Nephron (organoid): ENCODE data around the gene KIF21A.

ENCODE experiments used
- H3K27ac Mint-ChIP-seq, 3 experiments: 2 replicates each; pipeline ENCODE4 v1.8.0; 2020; ENCODE audit warnings: mixed read lengths in 3 of 3, mild to moderate bottlenecking in 2 of 3, moderate library complexity in 1 of 3
- H3K27me3 Mint-ChIP-seq: 2 replicates; pipeline ENCODE4 v1.8.0; 2021; ENCODE audit warnings: low read depth, mild to moderate bottlenecking, moderate library complexity, mixed read lengths
- H3K36me3 Mint-ChIP-seq: 2 replicates; pipeline ENCODE4 v1.8.0; 2020; ENCODE audit warnings: low read depth, mixed read lengths
- H3K4me1 Mint-ChIP-seq: 2 replicates; pipeline ENCODE4 v1.8.0; 2020; ENCODE audit warnings: mixed read lengths
- H3K4me3 Mint-ChIP-seq, 3 experiments: 2 replicates each; pipeline ENCODE4 v1.8.0; 2020; ENCODE audit warnings: mild to moderate bottlenecking in 3 of 3, mixed read lengths in 3 of 3, moderate library complexity in 2 of 3
- H3K9me3 Mint-ChIP-seq: 2 replicates; pipeline ENCODE4 v1.8.0; 2020; ENCODE audit warnings: mixed read lengths
- CTCF ChIP-seq, 3 experiments: fragments of 200-600 bp; sonication (generic); IDR thresholded peaks; one replicate each; pipeline ENCODE4 v1.5.0; 2021; ENCODE audit warnings: antibody characterized with exemption in 3 of 3; ENCODE audit not compliant: unreplicated experiment in 3 of 3

Gene KIF21A

GRCh38 chr12:39443081-39443928 is at the start of gene KIF21A:
KIF21A (minus strand) TSS chr12:39443120; CDS start chr12:39442970, 150 bp downstream.
- Mint-ChIP-seq H3K27ac (peak within 1 kb of the TSS; percentile 85 to 94 (median 91)), H3K4me1 (peaks cover 10% of the 10 kb centered on the region), H3K36me3 (no peaks in the 10 kb centered on the region), H3K27me3 (peaks cover 24% of the 10 kb centered on the region), H3K4me3 (peak within 1 kb of the TSS; percentile 87 to 93 (median 88)), H3K9me3 (no peaks in the 10 kb centered on the region)
- peak; percentile 78 to 87 (median 80) for TF ChIP-seq CTCF (IDR thresholded peaks at IDR 0.05; ENCODE audit: unreplicated experiment in 3 of 3)

- TF ChIP-seq CTCF (IDR thresholded peaks at IDR 0.05; ENCODE audit: unreplicated experiment in 3 of 3), result no peak
- H3K4me3 Mint-ChIP-seq, result no peak overlapping the region
Measured at GRCh38 chr12:39490500-39491282, 47.8 kb upstream of the KIF21A start.

GRCh38 chr12:39483597-39483996 is 40.7 kb upstream of the KIF21A start:
- no peaks in the 10 kb centered on the region for H3K36me3 Mint-ChIP-seq
- H3K27ac Mint-ChIP-seq, result no peak overlapping the region
- TF ChIP-seq CTCF (IDR thresholded peaks at IDR 0.05; ENCODE audit: unreplicated experiment in 3 of 3), result no peak
- H3K27me3 Mint-ChIP-seq, result no peaks in the 10 kb centered on the region
- H3K4me1 Mint-ChIP-seq, result no peaks in the 10 kb centered on the region
- H3K4me3 Mint-ChIP-seq, result no peak overlapping the region
- no peaks in the 10 kb centered on the region for H3K9me3 Mint-ChIP-seq

More at GRCh38 chr12:39490500-39491282, 47.8 kb upstream of the KIF21A start:
- no peaks in the 10 kb centered on the region for H3K36me3 Mint-ChIP-seq
- no peaks in the 10 kb centered on the region for H3K4me1 Mint-ChIP-seq
- H3K27me3 Mint-ChIP-seq, result no peaks in the 10 kb centered on the region
- peaks cover 3% of the 10 kb centered on the region for H3K9me3 Mint-ChIP-seq
- no peak overlapping the region for H3K27ac Mint-ChIP-seq

- Mint-ChIP-seq H3K4me1 (no peaks in the 10 kb centered on the region), H3K36me3 (no peaks in the 10 kb centered on the region), H3K4me3 (no peak overlapping the region), H3K27ac (no peak overlapping the region), H3K9me3 (no peaks in the 10 kb centered on the region), H3K27me3 (no peaks in the 10 kb centered on the region)
- no peak for TF ChIP-seq CTCF (IDR thresholded peaks at IDR 0.05; ENCODE audit: unreplicated experiment in 3 of 3)
Measured at GRCh38 chr12:39483042-39483441, 40.1 kb upstream of the KIF21A start.

GRCh38 chr12:39476894-39477293 is 34.0 kb upstream of the KIF21A start:
- H3K27me3 Mint-ChIP-seq, result no peaks in the 10 kb centered on the region
- no peak overlapping the region for H3K4me3 Mint-ChIP-seq
- no peaks in the 10 kb centered on the region for H3K36me3 Mint-ChIP-seq
- H3K4me1 Mint-ChIP-seq, result no peaks in the 10 kb centered on the region
- H3K9me3 Mint-ChIP-seq, result peaks cover 11% of the 10 kb centered on the region
- no peak for TF ChIP-seq CTCF (IDR thresholded peaks at IDR 0.05; ENCODE audit: unreplicated experiment in 3 of 3)
- H3K27ac Mint-ChIP-seq, result no peak overlapping the region
